ENCODE data around the gene BPIFB6.

Gene BPIFB6

GRCh38 chr20:32988008-32988407, 43.4 kb upstream of the BPIFB6 start:
- TF ChIP-seq NFIC (IDR thresholded peaks at IDR 0.05), result no peak
- TF ChIP-seq YY1 (IDR thresholded peaks at IDR 0.05; ENCODE audit: low read depth), result no peak
- no peak for TF ChIP-seq CEBPB (IDR thresholded peaks at IDR 0.05)
- TF ChIP-seq MAX (IDR thresholded peaks at IDR 0.05), result no peak
- TF ChIP-seq TCF12 (IDR thresholded peaks at IDR 0.05; ENCODE audit: low read depth), result no peak
- no peak for TF ChIP-seq CREB1 (IDR thresholded peaks at IDR 0.05; ENCODE audit: low read depth)
- no peak for TF ChIP-seq ZBTB7A (IDR thresholded peaks at IDR 0.05; ENCODE audit: low read depth)
- TF ChIP-seq REST (IDR thresholded peaks at IDR 0.05; ENCODE audit: low read depth), result no peak
- TF ChIP-seq TAF1 (IDR thresholded peaks at IDR 0.05; ENCODE audit: low read depth), result no peak
- no peak for TF ChIP-seq EGR1 (IDR thresholded peaks at IDR 0.05)
- no peak for TF ChIP-seq FOXM1 (IDR thresholded peaks at IDR 0.05; ENCODE audit: borderline replicate concordance, low read depth)
- TF ChIP-seq RAD21 (IDR thresholded peaks at IDR 0.05; ENCODE audit: low read depth), result no peak
- TF ChIP-seq EP300 (IDR thresholded peaks at IDR 0.05; ENCODE audit: borderline replicate concordance), result no peak
- no peak for TF ChIP-seq USF1 (IDR thresholded peaks at IDR 0.05)
- no peak for TF ChIP-seq TEAD4 (IDR thresholded peaks at IDR 0.05)

- no peak for TF ChIP-seq ZBTB7A (IDR thresholded peaks at IDR 0.05; ENCODE audit: low read depth)
- no peak for TF ChIP-seq TEAD4 (IDR thresholded peaks at IDR 0.05)
- no peak for TF ChIP-seq YY1 (IDR thresholded peaks at IDR 0.05; ENCODE audit: low read depth)
- TF ChIP-seq FOXM1 (IDR thresholded peaks at IDR 0.05; ENCODE audit: borderline replicate concordance, low read depth), result no peak
- TF ChIP-seq USF1 (IDR thresholded peaks at IDR 0.05), result no peak
- TF ChIP-seq RAD21 (IDR thresholded peaks at IDR 0.05; ENCODE audit: low read depth), result no peak
- TF ChIP-seq CREB1 (IDR thresholded peaks at IDR 0.05; ENCODE audit: low read depth), result no peak
These were observed 41.8 kb upstream of the BPIFB6 start for GRCh38 chr20:32989507-32990283.

GRCh38 chr20:32990426-32990825, 41.0 kb upstream of the BPIFB6 start:
- TF ChIP-seq MAX (IDR thresholded peaks at IDR 0.05) (no peak), EGR1 (IDR thresholded peaks at IDR 0.05) (no peak), CREB1 (IDR thresholded peaks at IDR 0.05; ENCODE audit: low read depth) (no peak), REST (IDR thresholded peaks at IDR 0.05; ENCODE audit: low read depth) (no peak), NFIC (IDR thresholded peaks at IDR 0.05) (no peak), USF1 (IDR thresholded peaks at IDR 0.05) (no peak), RAD21 (IDR thresholded peaks at IDR 0.05; ENCODE audit: low read depth) (no peak), YY1 (IDR thresholded peaks at IDR 0.05; ENCODE audit: low read depth) (no peak)

GRCh38 chr20:32991383-32991782, 40.1 kb upstream of the BPIFB6 start:
- no peak for TF ChIP-seq CREB1 (IDR thresholded peaks at IDR 0.05; ENCODE audit: low read depth)
- no peak for TF ChIP-seq REST (IDR thresholded peaks at IDR 0.05; ENCODE audit: low read depth)
- no peak for TF ChIP-seq ZBTB7A (IDR thresholded peaks at IDR 0.05; ENCODE audit: low read depth)
- no peak for TF ChIP-seq RAD21 (IDR thresholded peaks at IDR 0.05; ENCODE audit: low read depth)
- no peak for TF ChIP-seq EGR1 (IDR thresholded peaks at IDR 0.05)
- TF ChIP-seq TCF12 (IDR thresholded peaks at IDR 0.05; ENCODE audit: low read depth), result no peak
- TF ChIP-seq FOXM1 (IDR thresholded peaks at IDR 0.05; ENCODE audit: borderline replicate concordance, low read depth), result no peak
